HepG2 (cell line): ENCODE data around the gene MYH9. TPM values are rescaled to one million over a fixed set of nuclear protein-coding genes. Genes with fewer than 3 reads are reported as not detected.

ENCODE experiments used
- BORCS8-MEF2B ChIP-seq: sonication (generic); formaldehyde crosslinking; IDR thresholded peaks from 2 replicates; pipeline ENCODE4 v1.8.0; 2022; ENCODE audit warnings: mild to moderate bottlenecking, missing genetic modification reagents
- FOXA3 ChIP-seq: IDR thresholded peaks from 2 replicates; pipeline ENCODE4 v1.6.1; 2016; ENCODE audit warnings: missing genetic modification reagents, missing compliant biosample characterization
- FOXO1 ChIP-seq: sonication (generic); formaldehyde crosslinking; IDR thresholded peaks from 2 replicates; pipeline ENCODE4 v1.4.0; 2020; ENCODE audit warnings: missing genetic modification reagents
- HNF4A ChIP-seq: sonication (generic); formaldehyde crosslinking; IDR thresholded peaks from 2 replicates; pipeline ENCODE4 v1.4.0; 2020; ENCODE audit warnings: missing genetic modification reagents
- JUND ChIP-seq: sonication (generic); formaldehyde crosslinking; IDR thresholded peaks from 2 replicates; pipeline ENCODE4 v1.8.0; 2022; ENCODE audit warnings: mild to moderate bottlenecking, missing genetic modification reagents
- NR2F1 ChIP-seq, 2 experiments: fragments of 450-650 bp in 1 of 2; formaldehyde crosslinking in 1 of 2; IDR thresholded peaks; 2 replicates each; pipeline versions ENCODE4 v1.5.0 to v1.6.1; 2016 to 2020; ENCODE audit warnings: mild to moderate bottlenecking in 1 of 2, missing compliant biosample characterization in 1 of 2, missing genetic modification reagents in 1 of 2, moderate library complexity in 1 of 2
- NR2F6 ChIP-seq, 2 experiments: IDR thresholded peaks; 2 replicates each; pipeline ENCODE4 v1.6.1; 2016; ENCODE audit warnings: antibody characterized with exemption in 1 of 2, mild to moderate bottlenecking in 1 of 2
- PAXIP1 ChIP-seq: sonication (generic); formaldehyde crosslinking; conservative IDR thresholded peaks from 2 replicates; pipeline ENCODE4 v1.4.0; 2020; ENCODE audit warnings: mild to moderate bottlenecking, missing genetic modification reagents, moderate library complexity
- RERE ChIP-seq: IDR thresholded peaks from 2 replicates; pipeline ENCODE4 v1.6.1; 2016; ENCODE audit warnings: low read depth, missing genetic modification reagents, missing compliant biosample characterization
- SAP130 ChIP-seq: IDR thresholded peaks from 2 replicates; pipeline ENCODE4 v1.6.1; 2016; ENCODE audit warnings: low read depth
- SIX1 ChIP-seq: sonication (generic); formaldehyde crosslinking; IDR thresholded peaks from 2 replicates; pipeline ENCODE4 v1.4.0; 2020; ENCODE audit warnings: missing genetic modification reagents, borderline replicate concordance
- TBX2 ChIP-seq: sonication (generic); formaldehyde crosslinking; IDR thresholded peaks from 2 replicates; pipeline ENCODE4 v1.5.0; 2020; ENCODE audit warnings: missing genetic modification reagents, mild to moderate bottlenecking, borderline replicate concordance
- ZBTB37 ChIP-seq: sonication (generic); formaldehyde crosslinking; IDR thresholded peaks from 2 replicates; pipeline ENCODE4 v1.4.0; 2020; ENCODE audit warnings: mild to moderate bottlenecking, missing genetic modification reagents
- ZBTB38 ChIP-seq: sonication (generic); formaldehyde crosslinking; IDR thresholded peaks from 2 replicates; pipeline ENCODE4 v1.5.1; 2020; ENCODE audit warnings: mild to moderate bottlenecking, missing genetic modification reagents
- ZMAT5 ChIP-seq: sonication (generic); formaldehyde crosslinking; IDR thresholded peaks from 2 replicates; pipeline ENCODE4 v1.5.0; 2020; ENCODE audit warnings: mild to moderate bottlenecking, low read depth, missing genetic modification reagents, borderline replicate concordance
- ZMYM4 ChIP-seq: sonication (generic); formaldehyde crosslinking; IDR thresholded peaks from 2 replicates; pipeline ENCODE4 v1.8.1; 2023; ENCODE audit warnings: mild to moderate bottlenecking, missing genetic modification reagents
- ZNF644 ChIP-seq: IDR thresholded peaks from 2 replicates; pipeline ENCODE4 v1.6.1; 2016; ENCODE audit warnings: low read depth
- ZNF652 ChIP-seq: IDR thresholded peaks from 2 replicates; pipeline ENCODE4 v1.6.1; 2016; ENCODE audit warnings: low read depth, borderline replicate concordance
- polyA plus RNA-seq, 8 experiments: library from polyadenylated mRNA; depleted of rRNA in 3 of 8; stranded (reverse) in 7 of 8; unstranded in 1 of 8; fragments of >200 nt; fragmentation: Illumina TruSeq in 4 of 8; extraction: Trizol in 4 of 8; gene quantifications; 2 replicates each; pipeline versions ENCODE4 v1.2.1 to v1.2.3, GENCODE V29; 2011 to 2016; ENCODE audit warnings: low read depth in 4 of 8, missing spikeins in 1 of 8, mixed read lengths in 1 of 8; ENCODE audit not compliant: insufficient read depth in 1 of 8
- total RNA-seq, 5 experiments: library from RNA; depleted of rRNA; stranded (reverse); fragments of >200 nt; fragmentation: Illumina TruSeq; extraction: Trizol; gene quantifications; 2 replicates each; pipeline ENCODE4 v1.2.3, GENCODE V29; 2016; ENCODE audit warnings: low read depth in 1 of 5

MYH9 gene
- total and polyA plus RNA-seq, 2 of the 13 experiments (the other 11 are each of a cell fraction or from before 2014, with no cell fraction given): 50.7 to 98.5 TPM

GRCh38 chr22:36369922-36370791 is 17.6 kb downstream of the MYH9 start (continued):
- TF ChIP-seq SAP130 (CRISPR knock-in tag) (peak; percentile 51), ZNF652 (CRISPR knock-in tag) (0 out of 2 replicates have a peak, but pooled peaks have one; percentile 7), ZMYM4 (CRISPR knock-in tag) (peak; percentile 48; the same call in 1 of the 2 replicates), ZNF644 (CRISPR knock-in tag) (no peak), JUND (CRISPR knock-in tag) (peak; percentile 52; the same call in 1 of the 2 replicates), FOXO1 (CRISPR knock-in tag) (0 out of 2 replicates have a peak, but pooled peaks have one; percentile 14), SIX1 (CRISPR knock-in tag) (no peak), ZBTB38 (CRISPR knock-in tag) (peak; percentile 59), HNF4A (CRISPR knock-in tag) (peak; percentile 65), ZMAT5 (CRISPR knock-in tag) (no peak), RERE (CRISPR knock-in tag) (no peak), FOXA3 (CRISPR knock-in tag) (peak; percentile 84), NR2F1 (CRISPR knock-in tag; IDR thresholded peaks at IDR 0.05) (peak; percentile 52 to 63; a peak in 3 of 4 replicates), PAXIP1 (CRISPR knock-in tag) (peak; percentile 51), ZBTB37 (CRISPR knock-in tag) (peak; percentile 92), TBX2 (CRISPR knock-in tag) (peak; percentile 46; the same call in 1 of the 2 replicates), BORCS8-MEF2B (CRISPR knock-in tag) (peak; percentile 47; the same call in 1 of the 2 replicates), NR2F6 (IDR thresholded peaks at IDR 0.05) (peak; percentile 85), NR2F6 (CRISPR knock-in tag; IDR thresholded peaks at IDR 0.05) (peak; percentile 89)
